ENCODE measurements around the gene USH2A. TPM values are rescaled to one million over a fixed set of nuclear protein-coding genes. Genes with fewer than 3 reads are reported as not detected.

Gene USH2A
- total RNA-seq, 1 experiment from 2014 or later = not detected

GRCh38 chr1:216210081-216210480, 213.2 kb downstream of the USH2A start:
- no peak for TF ChIP-seq SP1 (IDR thresholded peaks at IDR 0.05; ENCODE audit: low read depth)
- H3K4me3 ChIP-seq (replicated peaks in 1 of 2; ENCODE audit: low read depth in 1 of 2, low read length in 2 of 2) = no peak overlapping the region
- H4K20me1 ChIP-seq (ENCODE audit: insufficient read depth) = no peaks in the 10 kb centered on the region
- ATAC-seq = no peak
- no peaks in the 10 kb centered on the region for H3K9me3 ChIP-seq (ENCODE audit: control insufficient read depth in 1 of 2, insufficient read depth in 1 of 2, low read depth in 1 of 2, low read length in 2 of 2)
- no peaks in the 10 kb centered on the region for H3K36me3 ChIP-seq (ENCODE audit: control insufficient read depth in 1 of 2, insufficient read depth in 2 of 2, low read length in 2 of 2)
- H3K4me2 ChIP-seq (ENCODE audit: low read length) = no peak overlapping the region
- no peak overlapping the region for H3K9ac ChIP-seq (ENCODE audit: low read length)
- ChIA-PET POLR2A (no interaction called here), CTCF (interaction anchor here (1.6 kb wide), 1 partner anchor 11 kb away, joined by 4 read pairs; no protein-coding TSS in a partner anchor), RAD21 (ENCODE audit: low non-redundant PET in 1 of 2, low total read pairs in 2 of 2, uncharacterized antibody in 2 of 2, unreplicated experiment in 2 of 2) (no interaction called here)
- H3K79me2 ChIP-seq (ENCODE audit: insufficient read depth, low read length) = no peaks in the 10 kb centered on the region
- no peak for DNase-seq (ENCODE audit: low read depth, low spot score)
- no peaks in the 10 kb centered on the region for H3K4me1 ChIP-seq (ENCODE audit: control insufficient read depth in 1 of 2, insufficient read depth in 2 of 2, low read length in 2 of 2)
- BruUV-seq (replicated peaks) = no TSS peak
- no peaks in the 10 kb centered on the region for H3K27me3 ChIP-seq (ENCODE audit: insufficient read depth, low read length)
- intact Hi-C loops (cut with micrococcal nuclease) = no loop called here
- no peak overlapping the region for H2AFZ ChIP-seq (ENCODE audit: low read depth, low read length, poor library complexity, severe bottlenecking)
- no peak overlapping the region for H3K27ac ChIP-seq (ENCODE audit: low read depth, low read length)
- H3K9me2 ChIP-seq (ENCODE audit: insufficient read depth) = no peaks in the 10 kb centered on the region

GRCh38 chr1:216209125-216209524, 214.1 kb downstream of the USH2A start:
- H3K9me3 ChIP-seq (ENCODE audit: control insufficient read depth in 1 of 2, insufficient read depth in 1 of 2, low read depth in 1 of 2, low read length in 2 of 2) = no peaks in the 10 kb centered on the region
- no peak overlapping the region for H3K4me2 ChIP-seq (ENCODE audit: low read length)
- H4K20me1 ChIP-seq (ENCODE audit: insufficient read depth) = no peaks in the 10 kb centered on the region
- H3K36me3 ChIP-seq (ENCODE audit: control insufficient read depth in 1 of 2, insufficient read depth in 2 of 2, low read length in 2 of 2) = no peaks in the 10 kb centered on the region
- POLR2A ChIA-PET = no interaction called here
- H3K27ac ChIP-seq (ENCODE audit: low read depth, low read length) = no peak overlapping the region
- intact Hi-C loops (cut with micrococcal nuclease) = no loop called here
- CTCF ChIA-PET = interaction anchor here (1.6 kb wide), 1 partner anchor 12 kb away, joined by 4 read pairs; no protein-coding TSS in a partner anchor
- H2AFZ ChIP-seq (ENCODE audit: low read depth, low read length, poor library complexity, severe bottlenecking) = no peak overlapping the region
- RAD21 ChIA-PET (ENCODE audit: low non-redundant PET in 1 of 2, low total read pairs in 2 of 2, uncharacterized antibody in 2 of 2, unreplicated experiment in 2 of 2) = no interaction called here
- H3K4me3 ChIP-seq (replicated peaks in 1 of 2; ENCODE audit: low read depth in 1 of 2, low read length in 2 of 2) = no peak overlapping the region
- H3K79me2 ChIP-seq (ENCODE audit: insufficient read depth, low read length) = no peaks in the 10 kb centered on the region
- ATAC-seq = no peak
- H3K27me3 ChIP-seq (ENCODE audit: insufficient read depth, low read length) = no peaks in the 10 kb centered on the region
- no peaks in the 10 kb centered on the region for H3K9me2 ChIP-seq (ENCODE audit: insufficient read depth)
- H3K4me1 ChIP-seq (ENCODE audit: control insufficient read depth in 1 of 2, insufficient read depth in 2 of 2, low read length in 2 of 2) = no peaks in the 10 kb centered on the region
- no peak for DNase-seq (ENCODE audit: low read depth, low spot score)
- no TSS peak for BruUV-seq (replicated peaks)
- no peak overlapping the region for H3K9ac ChIP-seq (ENCODE audit: low read length)
- TF ChIP-seq CBX3 (IDR thresholded peaks at IDR 0.05; ENCODE audit: low read depth) = no peak
- no peak for TF ChIP-seq FOSL1 (IDR thresholded peaks at IDR 0.05; ENCODE audit: low read depth)
- TF ChIP-seq, protein P1, sequence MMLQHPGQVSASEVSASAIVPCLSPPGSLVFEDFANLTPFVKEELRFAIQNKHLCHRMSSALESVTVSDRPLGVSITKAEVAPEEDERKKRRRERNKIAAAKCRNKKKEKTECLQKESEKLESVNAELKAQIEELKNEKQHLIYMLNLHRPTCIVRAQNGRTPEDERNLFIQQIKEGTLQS (IDR thresholded peaks at IDR 0.05) = no peak
- TF ChIP-seq ELF1 (IDR thresholded peaks at IDR 0.05; ENCODE audit: borderline replicate concordance, low read depth) = no peak
- TF ChIP-seq ZFX (IDR thresholded peaks at IDR 0.05) = no peak
- no peak for TF ChIP-seq EZH2 (IDR thresholded peaks at IDR 0.05)
- TF ChIP-seq SRF (IDR thresholded peaks at IDR 0.05; ENCODE audit: low read depth) = no peak
- no peak for TF ChIP-seq RAD21 (IDR thresholded peaks at IDR 0.05; ENCODE audit: low read depth)
- TF ChIP-seq SIN3A (IDR thresholded peaks at IDR 0.05; ENCODE audit: low read depth) = no peak
- no peak for TF ChIP-seq TCF7L2 (IDR thresholded peaks at IDR 0.05; ENCODE audit: borderline replicate concordance, extremely low read depth, insufficient read depth, insufficient read length)
- no peak for TF ChIP-seq CEBPB (IDR thresholded peaks at IDR 0.05; ENCODE audit: low read depth)
- TF ChIP-seq JUND (IDR thresholded peaks at IDR 0.05) = no peak
- no peak for TF ChIP-seq CTCF (IDR thresholded peaks at IDR 0.05 in 2 of 3, conservative IDR thresholded peaks at IDR 0.05 in 1 of 3; ENCODE audit: borderline replicate concordance in 1 of 3, insufficient read depth in 1 of 3, low read depth in 2 of 3, low read length in 2 of 3)
- no peak for TF ChIP-seq EZH2phosphoT487 (IDR thresholded peaks at IDR 0.05; ENCODE audit: borderline replicate concordance)
- TF ChIP-seq, protein P2, sequence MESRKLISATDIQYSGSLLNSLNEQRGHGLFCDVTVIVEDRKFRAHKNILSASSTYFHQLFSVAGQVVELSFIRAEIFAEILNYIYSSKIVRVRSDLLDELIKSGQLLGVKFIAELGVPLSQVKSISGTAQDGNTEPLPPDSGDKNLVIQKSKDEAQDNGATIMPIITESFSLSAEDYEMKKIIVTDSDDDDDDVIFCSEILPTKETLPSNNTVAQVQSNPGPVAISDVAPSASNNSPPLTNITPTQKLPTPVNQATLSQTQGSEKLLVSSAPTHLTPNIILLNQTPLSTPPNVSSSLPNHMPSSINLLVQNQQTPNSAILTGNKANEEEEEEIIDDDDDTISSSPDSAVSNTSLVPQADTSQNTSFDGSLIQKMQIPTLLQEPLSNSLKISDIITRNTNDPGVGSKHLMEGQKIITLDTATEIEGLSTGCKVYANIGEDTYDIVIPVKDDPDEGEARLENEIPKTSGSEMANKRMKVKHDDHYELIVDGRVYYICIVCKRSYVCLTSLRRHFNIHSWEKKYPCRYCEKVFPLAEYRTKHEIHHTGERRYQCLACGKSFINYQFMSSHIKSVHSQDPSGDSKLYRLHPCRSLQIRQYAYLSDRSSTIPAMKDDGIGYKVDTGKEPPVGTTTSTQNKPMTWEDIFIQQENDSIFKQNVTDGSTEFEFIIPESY (IDR thresholded peaks at IDR 0.05; ENCODE audit: extremely low read depth, insufficient replicate concordance, low read length) = no peak
- no peak for TF ChIP-seq EGR1 (IDR thresholded peaks at IDR 0.05; ENCODE audit: low read depth)
- no peak for TF ChIP-seq POLR2A (IDR thresholded peaks at IDR 0.05; ENCODE audit: borderline replicate concordance, extremely low read depth, insufficient read depth, insufficient read length)
- no peak for TF ChIP-seq YY1 (IDR thresholded peaks at IDR 0.05; ENCODE audit: extremely low read depth, insufficient replicate concordance, low read depth, low read length)
- no peak for TF ChIP-seq SP1 (IDR thresholded peaks at IDR 0.05; ENCODE audit: low read depth)

Measured in HCT116 (cell line).